GM10266 (cell line): ENCODE measurements around the gene WDR37.

Experiments used
- DNase-seq: peaks from one replicate; pipeline ENCODE4 v3.0.0; 2012; ENCODE audit errors: extremely low spot score
- TF ChIP-seq, protein P1 (sequence below): IDR thresholded peaks from 2 replicates; pipeline ENCODE4 v1.5.1; 2012; ENCODE audit warnings: mild to moderate bottlenecking, low read depth; ENCODE audit not compliant: control insufficient read depth, insufficient read depth; ENCODE audit errors: missing control alignments

Gene WDR37

DNA sequence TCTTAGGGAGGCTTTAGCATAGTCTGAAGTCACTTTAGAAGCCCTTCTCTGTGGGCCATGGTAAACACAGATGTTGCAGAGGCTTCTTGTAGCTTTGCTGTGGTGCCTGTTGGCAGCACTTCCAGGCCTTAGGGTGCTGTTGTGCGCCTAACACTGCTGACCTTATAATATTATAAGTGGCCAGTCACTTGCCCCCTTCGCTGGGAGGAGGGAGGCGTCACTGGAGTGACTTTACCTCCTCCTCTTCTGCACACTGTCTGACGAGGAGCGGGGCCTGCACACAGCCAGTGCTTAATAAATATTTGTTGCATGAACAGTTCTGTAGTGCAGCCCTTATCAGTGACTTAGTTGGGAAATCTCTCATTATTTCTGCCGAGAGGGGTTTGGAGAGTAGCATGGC is 63.3 kb downstream of the WDR37 start:
- TF ChIP-seq, protein P1, sequence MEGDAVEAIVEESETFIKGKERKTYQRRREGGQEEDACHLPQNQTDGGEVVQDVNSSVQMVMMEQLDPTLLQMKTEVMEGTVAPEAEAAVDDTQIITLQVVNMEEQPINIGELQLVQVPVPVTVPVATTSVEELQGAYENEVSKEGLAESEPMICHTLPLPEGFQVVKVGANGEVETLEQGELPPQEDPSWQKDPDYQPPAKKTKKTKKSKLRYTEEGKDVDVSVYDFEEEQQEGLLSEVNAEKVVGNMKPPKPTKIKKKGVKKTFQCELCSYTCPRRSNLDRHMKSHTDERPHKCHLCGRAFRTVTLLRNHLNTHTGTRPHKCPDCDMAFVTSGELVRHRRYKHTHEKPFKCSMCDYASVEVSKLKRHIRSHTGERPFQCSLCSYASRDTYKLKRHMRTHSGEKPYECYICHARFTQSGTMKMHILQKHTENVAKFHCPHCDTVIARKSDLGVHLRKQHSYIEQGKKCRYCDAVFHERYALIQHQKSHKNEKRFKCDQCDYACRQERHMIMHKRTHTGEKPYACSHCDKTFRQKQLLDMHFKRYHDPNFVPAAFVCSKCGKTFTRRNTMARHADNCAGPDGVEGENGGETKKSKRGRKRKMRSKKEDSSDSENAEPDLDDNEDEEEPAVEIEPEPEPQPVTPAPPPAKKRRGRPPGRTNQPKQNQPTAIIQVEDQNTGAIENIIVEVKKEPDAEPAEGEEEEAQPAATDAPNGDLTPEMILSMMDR, result no peak

DNA sequence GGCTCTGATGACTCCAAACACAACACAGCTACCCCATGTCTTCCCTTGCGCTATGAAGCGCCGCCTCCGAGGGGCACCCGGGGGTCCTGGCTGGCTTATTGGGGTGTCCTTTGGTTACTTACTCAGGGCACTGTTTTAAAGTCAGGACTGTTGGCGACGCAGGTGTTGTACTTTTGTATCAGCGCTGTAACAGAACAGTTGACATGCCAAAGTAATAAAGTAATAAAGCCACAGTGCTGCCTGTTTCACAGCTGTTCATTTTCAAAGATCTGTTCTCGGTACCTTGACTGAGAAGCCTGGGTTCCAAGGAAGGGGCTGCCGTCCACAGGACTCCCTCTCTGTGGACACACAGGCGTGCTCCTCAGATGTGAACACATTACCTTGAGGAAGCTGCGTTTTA is 64.1 kb downstream of the WDR37 start:
- DNase-seq, result no peak
- TF ChIP-seq, protein P1, result no peak

More for the DNA sequence above, 63.3 kb downstream of the WDR37 start:
- no peak for DNase-seq

DNA sequence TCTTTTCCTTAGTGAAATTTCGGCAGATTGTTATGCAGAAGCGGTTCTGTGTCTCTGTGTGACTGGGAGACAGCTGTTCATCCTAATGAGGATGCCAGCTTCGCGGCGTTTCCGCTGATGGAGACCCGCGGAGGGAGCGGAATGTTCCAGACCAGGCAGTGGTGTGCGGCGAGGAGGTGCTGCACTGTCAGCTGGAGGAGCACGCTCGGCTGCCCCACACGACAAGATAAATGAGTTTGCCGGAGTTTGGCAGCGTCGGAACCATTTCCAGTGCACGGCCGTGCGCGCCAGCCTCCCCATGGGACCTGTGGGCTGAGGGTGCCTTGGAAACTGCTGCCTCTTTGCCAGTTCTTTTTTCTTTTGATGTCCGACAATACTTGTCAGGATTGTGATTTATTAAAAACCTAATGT is 64.6 kb downstream of the WDR37 start:
- TF ChIP-seq, protein P1, result no peak
- no peak for DNase-seq

DNA sequence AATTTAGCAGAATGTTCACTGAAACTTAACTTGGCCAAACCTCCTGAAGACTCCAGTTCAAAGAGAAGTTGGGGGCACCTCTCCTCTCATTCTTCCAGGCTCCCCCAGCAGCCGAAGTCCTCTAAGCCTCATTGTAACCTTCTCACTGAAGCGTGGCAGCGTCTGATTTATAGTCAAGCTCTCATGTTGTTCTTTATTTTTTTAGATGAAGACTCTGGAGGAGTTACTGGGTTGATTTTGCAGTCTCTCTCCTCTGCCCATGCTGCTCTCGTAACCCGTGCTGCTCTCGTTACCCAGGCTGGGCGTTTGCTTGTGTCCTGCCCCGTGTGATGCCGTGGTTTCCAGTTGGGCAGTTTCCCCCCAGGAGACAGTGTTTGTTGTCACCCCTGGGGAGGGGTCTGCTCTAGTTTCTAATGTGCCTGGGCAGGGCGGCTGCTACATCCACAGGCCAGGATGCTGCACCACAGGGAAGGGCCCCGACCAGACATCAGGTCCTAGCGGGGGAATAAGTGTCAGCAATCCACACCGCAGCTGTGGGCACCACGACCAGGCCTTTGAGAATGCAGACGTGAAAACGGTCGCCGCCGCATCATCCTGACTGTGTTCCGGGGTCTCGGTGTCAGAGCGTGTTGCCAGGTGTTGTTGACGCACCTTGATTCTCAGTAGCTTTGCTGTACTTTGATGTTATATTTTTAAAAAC is 65.2 kb downstream of the WDR37 start:
- TF ChIP-seq, protein P1, result no peak

DNA sequence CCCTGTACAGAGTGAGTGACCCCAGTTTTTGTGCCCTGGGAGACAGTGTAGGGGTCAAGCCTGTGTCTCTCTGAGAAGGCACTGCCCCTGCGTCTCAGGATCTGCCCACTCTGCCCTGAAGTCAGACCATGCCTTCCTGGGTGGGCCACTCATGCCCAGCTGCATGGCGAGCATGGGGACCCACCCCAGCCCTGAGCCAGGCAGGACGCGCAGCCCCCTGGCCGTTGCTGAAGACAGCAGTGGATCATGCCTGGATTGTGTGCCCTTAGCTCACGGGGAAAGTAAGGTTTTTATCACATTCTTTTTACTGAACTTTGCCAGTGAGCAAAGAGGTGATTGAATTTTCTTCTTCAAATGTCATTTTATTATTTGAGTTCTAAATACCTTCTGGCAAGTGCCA is 66.2 kb downstream of the WDR37 start:
- no peak for DNase-seq
- TF ChIP-seq, protein P1, result no peak

More for the DNA sequence above, 65.2 kb downstream of the WDR37 start:
- DNase-seq, result no peak

DNA sequence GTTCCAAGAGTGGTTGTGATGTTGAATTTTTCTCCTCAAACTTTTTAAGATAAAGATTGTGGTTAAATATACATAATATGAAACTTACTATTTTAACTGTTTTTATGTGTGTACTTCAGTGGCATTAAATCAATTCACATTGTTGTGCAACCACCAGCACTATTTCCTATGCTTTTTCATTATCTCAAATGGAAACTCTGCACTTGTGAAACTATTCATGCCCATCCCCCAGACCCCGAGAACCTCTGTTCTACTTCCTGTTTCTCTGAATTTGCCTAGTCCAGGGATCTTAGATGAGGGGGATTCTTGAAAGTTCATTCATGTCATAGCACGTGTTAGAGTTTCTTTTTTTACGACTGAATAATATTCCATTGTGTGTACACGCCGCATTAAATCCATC is 67.0 kb downstream of the WDR37 start:
- TF ChIP-seq, protein P1, result no peak
- no peak for DNase-seq

DNA sequence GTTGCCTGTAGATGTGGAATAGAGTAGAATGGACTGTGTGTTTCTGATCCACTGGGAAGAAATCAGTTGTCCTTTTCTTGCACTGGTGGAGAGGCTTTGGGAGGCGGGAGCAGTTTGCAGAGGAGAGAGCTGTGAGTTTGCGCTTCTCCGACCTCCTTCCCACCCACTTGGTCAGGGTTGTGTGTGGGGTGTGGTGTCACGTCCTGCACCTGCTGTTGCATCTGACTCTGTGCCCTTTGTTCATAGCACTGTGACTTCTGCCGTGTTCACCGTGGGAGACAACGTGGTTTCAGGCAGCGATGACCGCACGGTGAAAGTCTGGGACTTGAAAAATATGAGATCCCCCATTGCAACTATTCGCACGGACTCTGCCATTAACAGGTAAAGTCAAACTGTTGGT is 67.8 kb downstream of the WDR37 start:
- no peak for DNase-seq
- TF ChIP-seq, protein P1, result no peak
